Fibroblast of pulmonary artery (primary cell): ENCODE data around the gene FRMD4A.

Experiments used
- DNase-seq: peaks from one replicate; pipeline ENCODE4 v3.0.0-alpha.2; 2010; ENCODE audit warnings: low read depth
- H3K4me3 ChIP-seq: replicated peaks from 2 replicates; pipeline ENCODE4 v1.5.1; 2011; ENCODE audit warnings: low read depth, mild to moderate bottlenecking, control low read depth, low read length, moderate library complexity
- CTCF ChIP-seq: IDR thresholded peaks from 2 replicates; pipeline ENCODE4 v1.5.1; 2011; ENCODE audit warnings: mild to moderate bottlenecking, control low read depth, low read length, inconsistent platforms; ENCODE audit errors: missing control alignments

The FRMD4A gene

GRCh38 chr10:13711291-13711690 is 619.4 kb downstream of the FRMD4A start:
- TF ChIP-seq CTCF, result no peak
- no peak overlapping the region for H3K4me3 ChIP-seq
- DNase-seq, result no peak

GRCh38 chr10:13709931-13710650 is 620.6 kb downstream of the FRMD4A start:
- DNase-seq, result peak; percentile 41
- no peak for TF ChIP-seq CTCF
- no peak overlapping the region for H3K4me3 ChIP-seq

- H3K4me3 ChIP-seq, result peak overlapping the region; percentile 91
- TF ChIP-seq CTCF, result no peak
Measured at GRCh38 chr10:13708256-13708990, 622.3 kb downstream of the FRMD4A start.

GRCh38 chr10:13707156-13707881 is 623.4 kb downstream of the FRMD4A start:
- peak; percentile 97 for DNase-seq
- H3K4me3 ChIP-seq, result peak overlapping the region; percentile 91

More at GRCh38 chr10:13708256-13708990, 622.3 kb downstream of the FRMD4A start:
- DNase-seq, result no peak

GRCh38 chr10:13706604-13707003 is 624.1 kb downstream of the FRMD4A start:
- no peak for DNase-seq
- H3K4me3 ChIP-seq, result peak overlapping the region; percentile 91
- TF ChIP-seq CTCF, result no peak

More at GRCh38 chr10:13707156-13707881, 623.4 kb downstream of the FRMD4A start:
- TF ChIP-seq CTCF, result no peak

- no peak for TF ChIP-seq CTCF
- no peak for DNase-seq
- H3K4me3 ChIP-seq, result peak overlapping the region; percentile 91
Measured at GRCh38 chr10:13706175-13706574, 624.5 kb downstream of the FRMD4A start.
